CD4-positive, alpha-beta T cell treated with Interferon gamma for 1 hour (primary cell): ENCODE results near the gene THADA.

Experiments used
- DNase-seq: peaks from one replicate; pipeline ENCODE4 v3.0.0-alpha.2; 2020

The THADA gene

DNA sequence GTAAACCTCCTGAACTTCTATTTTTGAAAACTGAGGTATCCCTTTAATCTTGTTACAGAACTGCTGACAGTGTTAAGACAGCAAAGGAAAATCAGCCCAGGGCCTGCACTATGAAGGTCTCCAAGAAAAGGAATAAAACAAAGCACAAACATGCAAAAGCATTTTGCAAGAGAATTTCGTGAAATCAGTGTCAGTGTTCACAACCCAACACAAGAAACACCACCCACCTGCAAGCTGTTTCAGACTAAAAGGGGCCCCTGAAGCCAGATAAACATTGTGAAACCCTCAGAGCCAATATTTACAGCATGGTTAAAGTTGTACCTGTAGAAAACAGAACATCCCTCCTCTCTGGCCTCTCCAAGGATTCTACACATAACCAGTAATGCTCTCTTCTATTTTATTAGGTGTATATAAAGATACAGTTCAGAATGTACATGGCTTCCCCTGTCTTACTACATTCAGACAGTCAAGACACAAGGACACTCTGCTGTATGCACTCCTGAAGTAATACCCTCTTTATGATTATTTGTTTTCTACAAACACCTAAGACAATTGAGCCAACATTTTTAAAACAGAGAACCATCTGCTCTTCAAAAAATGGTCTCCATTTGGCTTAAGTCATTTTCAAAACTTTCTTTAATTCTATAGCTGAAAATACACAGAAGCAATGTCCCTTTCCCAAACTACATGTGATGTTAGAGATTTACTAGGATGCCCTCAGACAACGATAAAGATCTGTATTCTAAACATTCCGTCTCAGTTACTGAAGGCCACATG is 219.9 kb downstream of the THADA start:
- no peak for DNase-seq

DNA sequence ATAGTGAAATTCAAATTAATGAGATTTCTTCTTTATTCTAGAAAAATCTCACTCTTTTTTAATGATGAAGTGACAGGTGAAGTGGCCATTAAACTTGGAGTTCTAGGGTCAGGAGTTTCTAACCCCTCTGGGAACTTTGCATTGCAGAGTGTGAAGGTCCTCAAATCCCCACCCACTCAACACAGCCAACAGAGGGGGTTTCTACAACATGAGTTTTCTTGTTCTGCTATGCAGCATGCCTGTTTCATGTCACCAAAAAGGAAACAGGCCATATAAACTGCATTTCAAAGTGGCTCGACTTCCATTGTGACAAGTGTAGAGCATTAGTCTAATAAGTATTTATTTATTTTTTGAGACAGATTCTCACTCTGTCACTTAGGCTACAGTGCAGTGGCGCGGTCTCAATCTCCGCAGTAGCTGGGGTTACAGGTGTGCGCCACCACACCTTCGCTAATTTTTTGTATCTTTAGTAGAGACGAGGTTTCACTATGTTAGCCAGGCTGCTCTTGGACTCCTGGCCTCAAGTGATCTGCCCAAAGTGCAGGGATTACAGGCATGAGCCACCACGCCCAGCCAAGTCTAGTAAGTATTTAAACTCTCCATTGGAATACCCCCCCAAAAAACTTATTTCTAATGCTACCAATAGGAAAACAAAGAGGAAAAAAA is 223.3 kb downstream of the THADA start:
- no peak for DNase-seq

DNA sequence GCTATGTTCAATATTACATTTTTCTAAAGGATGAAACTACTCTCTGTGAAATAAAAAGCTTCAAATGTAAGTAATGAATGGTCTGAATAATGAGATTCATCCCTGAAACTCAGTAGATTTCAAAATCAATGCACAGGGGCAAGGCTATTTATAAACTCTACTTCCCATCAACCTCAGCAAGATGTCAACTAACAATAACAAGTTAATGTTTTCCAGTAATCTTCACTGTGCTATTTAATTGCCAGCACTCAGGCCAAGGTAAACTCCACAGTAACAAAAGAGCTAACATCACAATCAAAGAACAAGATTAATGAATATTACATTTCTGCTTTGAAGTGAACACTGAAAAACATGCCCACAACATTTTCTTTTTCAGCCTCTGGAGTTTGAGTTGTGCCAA is 225.1 kb downstream of the THADA start:
- no peak for DNase-seq

DNA sequence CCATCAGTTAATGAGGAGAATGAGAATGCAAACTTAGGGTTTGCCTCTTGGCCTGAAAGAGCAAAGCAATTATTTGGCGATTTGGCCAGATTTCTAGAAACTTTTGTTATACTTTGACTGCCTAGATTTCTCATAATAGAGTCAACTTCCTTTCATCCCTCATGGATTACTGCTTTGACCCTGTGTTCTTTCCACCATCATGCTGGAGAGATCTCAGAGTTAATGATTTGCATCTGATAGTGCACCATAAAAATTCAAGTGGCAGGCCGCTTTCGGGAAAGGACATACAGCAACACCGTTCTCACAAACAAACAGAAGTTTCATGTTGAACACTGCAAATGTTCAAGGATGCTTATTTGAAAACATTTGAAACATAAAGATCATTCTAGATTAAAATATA is 225.7 kb downstream of the THADA start:
- no peak for DNase-seq

DNA sequence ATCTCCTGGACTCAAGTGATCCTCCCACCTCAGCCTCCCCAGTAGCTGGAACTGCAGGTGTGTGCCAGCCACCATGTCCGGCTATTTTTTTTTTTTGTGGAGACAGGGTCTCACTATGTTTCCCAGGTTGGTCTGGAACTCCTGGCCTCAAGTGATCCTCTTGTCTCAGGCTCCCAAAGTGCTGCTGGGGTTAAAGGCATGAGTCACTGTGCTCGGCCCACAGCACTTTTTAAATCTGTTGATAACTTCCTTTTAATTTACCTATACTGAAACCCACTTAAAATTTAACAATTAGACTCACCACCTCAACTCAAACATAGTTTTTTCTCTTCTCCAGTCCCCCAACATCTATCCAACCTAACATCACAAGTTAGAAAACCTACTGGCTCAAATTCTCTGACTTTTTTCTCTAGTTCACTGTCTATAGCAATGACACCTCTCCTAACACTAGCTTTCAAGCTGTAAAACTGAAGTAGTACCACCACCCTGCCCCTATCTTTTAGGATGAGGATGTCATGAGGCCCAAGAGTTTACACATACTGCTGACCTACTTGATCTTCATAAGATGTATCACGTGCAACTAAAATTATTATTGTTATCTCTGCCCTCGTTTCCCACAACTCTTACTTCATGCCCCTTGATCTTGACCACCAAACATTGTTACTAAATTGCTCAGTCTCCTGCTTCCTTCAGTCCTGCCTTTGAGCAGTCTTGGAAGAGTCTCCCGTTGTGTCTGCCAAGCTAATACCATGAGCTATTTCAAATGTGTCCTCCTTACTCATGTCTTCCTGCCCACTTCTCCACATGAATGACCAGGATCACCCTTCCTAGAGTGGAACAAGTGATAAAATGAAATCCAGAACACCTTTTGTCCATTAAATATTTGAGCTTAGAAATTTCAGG is 227.1 kb downstream of the THADA start:
- no peak for DNase-seq

DNA sequence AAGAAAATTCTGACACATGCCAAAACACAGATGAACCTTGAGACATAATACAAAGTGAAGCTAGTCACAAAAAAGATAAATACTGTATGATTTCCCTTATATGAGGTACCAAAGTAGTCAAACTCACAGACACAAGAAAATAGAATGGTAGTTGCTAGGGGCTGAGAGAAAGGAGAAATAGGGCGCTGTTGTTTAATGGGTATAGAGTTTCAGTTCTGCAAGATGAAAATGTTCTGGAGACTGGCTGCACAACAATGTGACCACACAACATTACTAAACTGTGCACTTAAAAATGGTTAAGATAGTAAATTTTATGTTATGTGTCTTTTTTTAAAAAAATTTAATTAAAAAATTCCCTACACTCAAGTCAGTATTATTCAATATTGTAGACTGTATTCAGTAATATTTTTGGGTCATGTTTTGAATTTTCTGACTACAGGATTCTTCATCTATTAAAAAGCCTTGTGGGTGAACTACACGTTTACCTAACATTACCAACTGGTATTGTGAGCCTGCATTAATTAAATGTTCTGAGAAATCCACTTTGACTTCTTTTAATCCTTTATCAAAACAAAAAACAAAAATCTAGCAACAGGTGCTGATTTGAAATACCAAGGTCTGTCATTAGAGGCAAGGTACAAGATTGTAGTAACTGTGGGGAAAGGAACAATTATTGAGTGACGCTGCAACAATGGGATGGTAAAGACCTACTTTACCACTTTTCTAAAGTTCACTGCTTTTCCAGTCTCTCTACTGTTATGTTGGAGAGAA is 228.6 kb downstream of the THADA start:
- DNase-seq: no peak

DNA sequence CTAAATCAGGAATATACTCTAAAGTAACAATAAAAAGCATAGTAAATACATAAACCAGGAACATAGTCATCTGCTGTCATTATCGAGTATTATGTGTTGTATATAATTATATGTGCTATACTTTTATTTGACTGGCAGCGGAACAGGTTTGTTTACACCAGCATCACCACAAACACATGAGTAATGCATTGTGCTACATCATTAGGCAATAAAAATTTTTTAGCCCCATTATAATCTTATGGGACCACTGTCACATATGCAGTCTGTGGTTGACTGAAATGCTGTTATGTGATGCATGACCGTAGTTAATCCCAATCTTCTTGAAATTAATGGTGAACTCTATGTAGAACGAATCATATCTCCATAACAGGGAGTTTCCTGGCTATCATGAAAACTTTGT is 232.7 kb downstream of the THADA start:
- DNase-seq: no peak

DNA sequence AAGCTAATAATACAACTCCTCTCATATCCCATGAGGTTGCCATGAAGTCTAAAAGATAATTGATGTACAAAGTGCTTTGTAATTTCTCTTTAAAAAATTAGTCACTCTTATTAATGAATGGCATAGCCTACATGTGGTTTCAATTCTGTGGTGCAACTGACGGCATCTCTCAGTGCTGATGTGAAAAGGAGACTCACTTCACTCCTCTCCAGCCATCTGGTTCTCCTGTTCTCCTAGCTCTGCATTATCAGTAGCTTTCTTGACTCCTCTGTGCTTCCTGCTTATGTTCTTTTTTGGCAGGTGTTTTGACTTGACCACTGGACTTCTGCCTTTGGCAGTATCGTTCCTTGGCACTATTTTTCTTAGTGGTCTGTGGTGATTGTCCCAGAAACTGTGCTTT is 234.6 kb downstream of the THADA start:
- no peak for DNase-seq

DNA sequence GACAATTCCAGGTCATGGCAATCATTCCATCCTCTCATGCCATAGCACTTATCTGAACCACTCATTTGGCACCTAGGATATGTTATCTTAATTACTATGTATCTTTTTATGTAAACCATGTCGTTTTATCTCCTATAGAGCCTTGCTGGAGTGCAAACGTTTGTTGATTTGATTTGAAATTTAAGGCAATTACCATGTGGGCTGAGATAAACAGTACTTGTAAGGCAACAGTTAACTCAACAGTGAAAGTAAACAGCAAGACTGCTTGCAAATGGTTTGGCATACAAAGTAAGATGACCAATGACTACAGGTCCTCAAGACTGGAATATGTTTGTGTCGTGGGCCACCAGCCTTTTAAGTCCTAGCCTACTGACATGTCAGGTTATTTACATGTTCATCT is 235.7 kb downstream of the THADA start:
- DNase-seq: no peak

DNA sequence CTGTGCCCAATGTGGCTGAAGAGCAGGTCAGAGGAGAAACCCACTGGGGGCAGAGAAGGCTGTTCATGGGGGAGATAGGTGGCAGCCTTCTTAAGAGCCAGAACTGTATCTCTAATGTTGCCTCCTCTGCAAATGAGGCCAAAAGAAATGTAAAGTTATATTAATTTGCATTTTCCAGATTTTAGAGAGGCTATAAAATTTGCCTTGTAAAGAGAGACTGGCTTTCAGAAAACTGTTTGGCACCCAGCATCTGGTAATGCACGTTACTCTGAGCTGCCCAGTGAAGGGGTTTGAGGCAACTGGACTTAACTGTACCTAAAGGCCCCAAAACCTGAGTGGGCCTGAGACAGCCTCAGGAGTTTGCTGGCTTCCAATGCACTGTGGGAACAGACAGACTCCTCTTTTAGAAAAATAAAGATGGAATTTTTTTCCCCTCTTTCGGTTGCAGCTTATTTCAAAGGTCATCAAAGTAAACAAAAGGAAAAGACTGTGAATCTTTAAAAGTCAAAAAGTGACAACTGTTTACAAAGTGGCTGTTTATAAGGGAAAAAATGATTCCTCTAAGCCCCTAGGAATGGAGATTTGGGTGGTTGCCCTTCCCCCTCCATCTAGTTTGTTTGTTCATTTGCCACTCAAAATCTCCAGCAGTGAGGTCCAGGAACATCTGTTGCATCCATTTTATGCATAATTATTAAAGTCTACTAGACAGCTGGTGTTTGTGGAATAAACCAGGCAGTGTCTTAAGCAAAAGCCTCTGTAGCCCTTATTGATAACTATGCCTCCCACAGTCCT is 237.2 kb downstream of the THADA start:
- no peak for DNase-seq

DNA sequence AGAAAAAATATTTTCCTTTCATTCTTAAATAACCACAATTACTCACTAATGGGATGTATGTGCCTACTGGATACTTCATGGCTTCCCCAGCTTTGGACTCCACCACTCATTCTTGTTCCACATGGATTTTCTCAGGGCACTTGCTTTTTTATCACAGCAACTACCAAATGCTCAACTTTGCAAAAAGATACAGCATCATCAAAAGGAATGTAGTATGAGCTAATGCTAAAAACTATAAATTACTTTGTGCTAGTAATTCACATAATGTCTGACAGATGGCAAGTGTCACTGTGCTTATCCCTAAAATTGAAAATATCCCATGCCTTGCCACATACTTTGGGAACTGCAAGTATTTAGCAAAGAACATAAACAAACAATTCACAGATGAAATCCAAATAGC is 239.1 kb downstream of the THADA start:
- no peak for DNase-seq

DNA sequence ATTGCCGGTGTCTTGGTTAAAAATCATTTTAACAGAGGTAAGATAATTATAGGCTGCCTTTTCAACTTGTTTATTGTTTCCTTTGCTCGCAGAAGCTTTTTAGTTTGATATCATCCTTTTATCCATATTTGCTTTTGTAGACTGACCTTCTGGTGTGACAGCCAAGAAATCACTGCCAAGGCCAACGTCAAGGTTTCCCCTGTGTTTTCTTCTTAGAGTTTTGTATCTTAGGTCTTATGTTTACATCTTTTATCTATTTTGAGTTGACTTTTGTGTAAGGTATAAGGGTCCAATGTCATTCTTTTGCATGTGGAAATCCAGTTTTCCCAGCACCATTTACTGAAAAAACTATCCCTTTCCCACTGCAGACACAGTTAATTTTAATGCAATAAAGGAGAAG is 240.4 kb downstream of the THADA start:
- no peak for DNase-seq

DNA sequence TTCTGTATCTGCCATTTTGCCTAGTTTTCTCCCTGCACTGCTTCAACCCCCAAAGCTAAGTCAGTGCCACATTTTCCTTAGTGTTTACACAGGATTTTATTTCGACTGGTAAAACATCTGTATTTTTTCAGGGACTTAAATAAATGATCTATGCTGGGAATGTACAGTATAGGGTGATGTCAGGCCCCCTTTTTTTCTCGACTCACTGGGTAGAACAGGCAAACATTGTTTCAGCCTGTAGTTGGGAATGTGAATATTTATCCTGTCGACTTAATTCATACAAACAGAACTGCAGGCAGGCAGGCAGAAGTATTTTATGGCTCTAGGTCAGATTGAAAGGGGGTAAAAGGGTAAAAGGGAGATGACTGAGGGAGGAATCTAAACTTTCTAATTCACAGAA is 245.9 kb downstream of the THADA start:
- DNase-seq: no peak

DNA sequence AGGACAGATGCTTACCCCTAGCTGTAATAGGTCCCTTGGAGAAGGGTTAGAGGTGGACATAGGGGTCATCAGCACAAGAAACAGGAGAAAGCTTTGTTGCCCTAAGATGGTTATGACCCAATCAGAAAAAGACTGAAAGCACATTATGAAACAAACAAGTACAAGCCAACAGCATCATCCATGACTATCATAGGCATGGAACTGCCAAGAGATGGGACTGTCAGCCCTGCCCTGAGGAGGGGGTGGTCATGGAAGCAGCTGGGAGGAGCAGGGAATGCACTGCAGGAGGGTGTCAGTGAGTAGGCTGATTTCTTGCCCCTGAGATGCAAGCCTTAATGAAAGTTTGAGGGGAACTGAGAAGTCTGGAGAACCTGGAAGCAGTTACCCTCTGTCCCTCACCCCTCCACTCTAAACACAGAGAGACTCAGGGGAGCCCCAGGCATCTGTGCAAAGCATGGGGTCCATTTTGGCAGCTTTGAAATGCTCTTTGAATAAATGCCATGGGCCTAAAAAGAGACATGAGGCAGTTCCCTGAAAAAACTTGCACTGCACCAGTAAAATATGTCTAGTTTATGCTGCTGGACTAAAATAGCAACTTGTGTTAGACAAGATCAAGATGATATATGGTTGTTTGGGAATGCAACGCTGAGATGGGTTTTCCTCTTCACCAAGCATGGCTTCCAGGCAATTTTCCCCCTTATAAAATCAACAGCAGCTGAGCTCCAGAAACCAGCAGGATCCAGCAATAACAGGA is 246.8 kb downstream of the THADA start:
- no peak for DNase-seq

DNA sequence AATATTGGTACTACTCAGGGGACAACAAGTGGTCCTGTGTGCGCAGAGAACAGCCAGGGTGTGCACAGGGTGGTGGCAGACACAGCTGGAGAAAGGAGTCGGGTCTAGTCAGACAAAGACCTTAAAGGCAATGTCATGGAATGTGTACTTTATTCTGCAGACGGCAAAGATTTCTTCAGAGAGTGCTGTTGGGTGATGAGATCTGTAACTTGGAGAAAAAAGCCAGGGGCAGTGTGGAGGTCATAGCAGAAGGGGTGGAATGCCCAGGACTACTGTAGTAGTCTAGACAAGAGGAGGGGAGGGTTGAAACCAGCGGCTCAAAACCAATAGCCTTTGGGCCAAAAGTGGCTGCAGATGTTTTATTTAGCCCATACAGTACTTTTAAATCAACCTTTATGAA is 248.1 kb downstream of the THADA start:
- no peak for DNase-seq

DNA sequence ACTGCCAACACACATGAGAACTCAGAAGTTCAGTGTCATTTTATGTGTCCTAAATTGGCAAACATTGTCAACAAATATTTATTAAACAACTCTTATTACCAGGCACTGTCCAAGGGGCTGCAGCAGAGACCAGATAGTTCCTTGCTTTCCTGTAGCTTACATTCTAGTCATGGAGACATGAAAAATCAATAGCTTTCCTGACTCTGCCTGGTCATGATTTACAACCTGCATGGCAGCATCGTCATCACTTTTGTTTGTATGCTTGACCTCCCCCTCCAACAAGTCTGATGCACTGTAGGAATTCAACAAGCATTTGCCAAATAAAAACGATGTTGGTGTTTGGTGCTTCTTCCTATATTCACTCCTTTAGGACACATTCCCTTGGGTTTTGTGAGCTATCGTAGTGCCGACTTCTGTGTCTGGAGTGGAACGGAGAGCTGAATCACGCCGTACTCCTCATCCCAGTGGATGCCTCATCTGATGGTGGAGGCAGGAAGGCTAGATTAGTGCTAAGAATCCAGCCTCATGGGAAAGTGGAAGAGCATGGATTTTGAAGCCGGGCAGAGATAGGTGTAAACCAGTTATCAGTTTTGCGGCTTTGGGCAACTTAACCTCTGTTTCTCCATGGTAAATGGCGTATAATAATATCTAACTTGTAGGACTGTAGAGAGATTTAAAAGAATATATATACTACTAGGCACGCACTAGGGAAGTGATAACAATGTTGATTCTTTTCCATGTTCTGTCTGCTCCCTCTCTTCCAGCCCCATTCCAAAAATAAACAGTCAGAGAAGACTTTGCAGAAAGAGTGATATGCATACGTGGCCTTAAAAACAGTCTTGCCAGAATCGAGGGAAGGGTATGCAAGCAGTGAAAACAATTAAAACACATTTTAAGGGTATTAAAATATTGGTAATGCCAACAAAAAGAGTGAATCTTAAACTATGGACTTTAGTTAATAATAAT is 249.0 kb downstream of the THADA start:
- DNase-seq: no peak

DNA sequence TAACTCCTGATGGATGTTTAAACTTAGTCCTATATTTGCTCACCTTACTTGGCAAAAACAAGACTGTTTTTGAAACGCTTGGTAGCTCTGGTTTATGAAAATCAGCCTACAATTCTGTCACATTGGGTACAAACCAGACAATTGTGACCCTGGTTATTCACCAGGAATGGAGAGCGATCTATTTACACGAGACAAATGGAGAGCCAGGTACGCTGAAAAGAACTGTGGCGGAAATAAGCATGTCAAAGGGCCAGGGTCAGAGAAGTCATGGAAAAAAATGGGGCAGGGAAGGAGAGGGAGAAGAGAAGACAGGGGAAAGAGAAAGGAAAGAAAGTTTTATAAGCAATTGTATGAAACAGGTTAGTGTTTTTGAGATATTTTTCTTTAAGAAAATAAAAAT is 250.0 kb downstream of the THADA start:
- DNase-seq: no peak

DNA sequence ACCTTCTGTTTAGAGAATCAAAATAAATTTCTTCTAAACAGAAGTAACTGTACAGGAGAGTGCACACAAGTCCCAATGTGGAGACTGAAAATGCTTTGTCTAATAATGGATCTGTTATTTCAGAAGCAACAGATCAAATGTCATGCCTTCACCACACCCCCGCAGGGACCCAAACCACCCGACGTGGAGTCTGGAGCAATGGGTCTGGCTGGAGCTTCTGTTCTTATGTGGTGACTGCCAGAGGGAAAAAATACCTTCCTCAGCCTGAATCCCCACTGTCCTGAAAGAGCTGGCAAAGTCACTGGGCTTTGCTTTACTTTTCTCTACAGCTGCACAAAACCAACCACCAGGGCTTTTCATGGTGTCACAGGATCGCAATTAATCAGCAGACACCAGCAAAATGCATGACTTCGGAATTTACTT is 250.4 kb downstream of the THADA start:
- no peak for DNase-seq

DNA sequence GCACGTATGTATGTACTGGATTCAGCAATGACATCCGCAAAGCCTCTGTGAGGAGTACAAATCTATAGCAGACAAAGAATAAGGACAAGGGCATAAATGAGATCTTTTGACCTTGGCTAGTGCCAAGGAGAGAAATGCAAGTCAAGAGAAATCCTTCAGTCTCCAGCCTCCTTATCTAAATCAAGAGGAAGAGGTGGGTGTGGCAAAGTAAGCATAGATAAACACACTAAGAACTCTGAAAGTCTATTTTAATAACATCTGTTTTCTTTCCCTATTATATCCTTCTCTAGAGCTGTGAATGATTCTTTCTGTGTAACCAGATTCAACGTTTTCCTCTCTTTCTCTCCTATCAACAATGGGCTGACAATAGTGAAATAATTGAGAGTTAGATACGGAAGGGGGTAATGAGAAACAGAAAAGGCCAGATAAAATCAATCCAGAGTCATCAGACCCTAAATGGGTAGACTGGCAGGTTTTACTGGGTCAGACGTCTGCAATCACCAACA is 250.9 kb downstream of the THADA start:
- no peak for DNase-seq
